ENCODE results near the gene TNFRSF6B.
"Not testable (repeated sequence)": the region's sequence is repeated elsewhere in the genome, so short reads cannot be mapped to it uniquely, and the experiment has no call there.

The TNFRSF6B gene
- long read RNA-seq: 0 reads

GRCh38 chr20:63696628-63697356, at the start of gene TNFRSF6B:
TNFRSF6B (plus strand) TSS chr20:63696652; CDS start chr20:63696768, 116 bp downstream.
- TF ChIP-seq CTCF (IDR thresholded peaks at IDR 0.05; ENCODE audit: insufficient read depth, low read length): no peak
- 0 out of 2 replicates have a peak, but pooled peaks have one; percentile 13 for TF ChIP-seq POLR2AphosphoS5 (IDR thresholded peaks at IDR 0.05; ENCODE audit: low read depth)
- no peak for TF ChIP-seq REST (IDR thresholded peaks at IDR 0.05; ENCODE audit: insufficient replicate concordance, low read depth)
- H3K27me3 ChIP-seq (ENCODE audit: insufficient read depth, poor library complexity, severe bottlenecking): no peaks in the 10 kb centered on the region
- DNase-seq (ENCODE audit: low read depth in 1 of 2, low spot score in 1 of 2): no peak
- H3K27ac ChIP-seq (replicated peaks): no peak within 1 kb of the TSS
- H3K4me3 ChIP-seq (replicated peaks; ENCODE audit: insufficient read depth, low read length): no peak within 1 kb of the TSS

GRCh38 chr20:63648190-63648589, 48.3 kb upstream of the TNFRSF6B start:
- no peak for DNase-seq (ENCODE audit: low read depth in 1 of 2, low spot score in 1 of 2)
- TF ChIP-seq GABPA (IDR thresholded peaks at IDR 0.05; ENCODE audit: low read depth) (no peak), SPI1 (IDR thresholded peaks at IDR 0.05; ENCODE audit: borderline replicate concordance, low read depth) (no peak), REST (IDR thresholded peaks at IDR 0.05; ENCODE audit: insufficient replicate concordance, low read depth) (no peak), CTCF (IDR thresholded peaks at IDR 0.05; ENCODE audit: insufficient read depth, low read length) (no peak), POLR2AphosphoS5 (IDR thresholded peaks at IDR 0.05; ENCODE audit: low read depth) (no peak)
- peaks cover 8% of the 10 kb centered on the region for H3K27me3 ChIP-seq (ENCODE audit: insufficient read depth, poor library complexity, severe bottlenecking)
- H3K4me3 ChIP-seq (replicated peaks; ENCODE audit: insufficient read depth, low read length): no peak overlapping the region
- no peak overlapping the region for H3K27ac ChIP-seq (replicated peaks)

- Histone ChIP-seq H3K27ac (replicated peaks) (no peak overlapping the region), H3K27me3 (ENCODE audit: insufficient read depth, poor library complexity, severe bottlenecking) (peaks cover 8% of the 10 kb centered on the region), H3K4me3 (replicated peaks; ENCODE audit: insufficient read depth, low read length) (no peak overlapping the region)
- DNase-seq (ENCODE audit: low read depth in 1 of 2, low spot score in 1 of 2): no peak
- no peak for TF ChIP-seq GABPA (IDR thresholded peaks at IDR 0.05; ENCODE audit: low read depth)
- no peak for TF ChIP-seq POLR2AphosphoS5 (IDR thresholded peaks at IDR 0.05; ENCODE audit: low read depth)
- no peak for TF ChIP-seq REST (IDR thresholded peaks at IDR 0.05; ENCODE audit: insufficient replicate concordance, low read depth)
- TF ChIP-seq CTCF (IDR thresholded peaks at IDR 0.05; ENCODE audit: insufficient read depth, low read length): no peak
Measured at GRCh38 chr20:63648895-63649589, 47.4 kb upstream of the TNFRSF6B start.

- not testable (repeated sequence) for H3K27me3 ChIP-seq (ENCODE audit: insufficient read depth, poor library complexity, severe bottlenecking); DNase-seq (ENCODE audit: low read depth in 1 of 2, low spot score in 1 of 2); H3K4me3 ChIP-seq (replicated peaks; ENCODE audit: insufficient read depth, low read length); H3K27ac ChIP-seq (replicated peaks)
Measured at GRCh38 chr20:63650486-63650885, 46.0 kb upstream of the TNFRSF6B start.
